HG03135 (cell line): Measurements from ENCODE around the gene COMMD6.

ENCODE experiments used
- ATAC-seq: cut with Tn5 transposase; IDR thresholded peaks from one replicate; pipeline ENCODE4 v1.9.1; 2021; ENCODE audit warnings: mild to moderate bottlenecking, moderate library complexity; ENCODE audit not compliant: unreplicated experiment

COMMD6 gene

GRCh38 chr13:75530549-75530961, 7.1 kb downstream of the COMMD6 start:
- peak; percentile 48 for ATAC-seq

- no peak for ATAC-seq
Measured at GRCh38 chr13:75521956-75522355, 15.7 kb downstream of the COMMD6 start.

GRCh38 chr13:75518439-75519088, 19.1 kb downstream of the COMMD6 start:
- ATAC-seq = no peak

- ATAC-seq = no peak
Measured at GRCh38 chr13:75514080-75514995, 23.3 kb downstream of the COMMD6 start.

- no peak for ATAC-seq
Measured at GRCh38 chr13:75513271-75513670, 24.4 kb downstream of the COMMD6 start.

GRCh38 chr13:75512253-75512652, 25.4 kb downstream of the COMMD6 start:
- ATAC-seq = peak; percentile 88

- no peak for ATAC-seq
Measured at GRCh38 chr13:75511051-75511625, 26.5 kb downstream of the COMMD6 start.

- no peak for ATAC-seq
Measured at GRCh38 chr13:75508002-75508548, 29.6 kb downstream of the COMMD6 start.

- no peak for ATAC-seq
Measured at GRCh38 chr13:75507027-75508001, 30.3 kb downstream of the COMMD6 start.

GRCh38 chr13:75506018-75506417, 31.6 kb downstream of the COMMD6 start:
- ATAC-seq = no peak

GRCh38 chr13:75505327-75505726, 32.3 kb downstream of the COMMD6 start:
- ATAC-seq = no peak

GRCh38 chr13:75495938-75496337, 41.7 kb downstream of the COMMD6 start:
- no peak for ATAC-seq

GRCh38 chr13:75494491-75494890, 43.1 kb downstream of the COMMD6 start:
- no peak for ATAC-seq

- no peak for ATAC-seq
Measured at GRCh38 chr13:75493156-75493555, 44.5 kb downstream of the COMMD6 start.

- ATAC-seq = no peak
Measured at GRCh38 chr13:75492389-75492788, 45.3 kb downstream of the COMMD6 start.

GRCh38 chr13:75491376-75491775, 46.3 kb downstream of the COMMD6 start:
- no peak for ATAC-seq

GRCh38 chr13:75489502-75490263, 48.0 kb downstream of the COMMD6 start:
- peak; percentile 87 for ATAC-seq

GRCh38 chr13:75486146-75487062, 51.2 kb downstream of the COMMD6 start:
- no peak for ATAC-seq
